ENCODE data around the gene RSPH9. TPM values are rescaled to one million over a fixed set of nuclear protein-coding genes. Genes with fewer than 3 reads are reported as not detected.

Gene RSPH9
- total RNA-seq, 2 donors from 2014 or later = not detected

DNA sequence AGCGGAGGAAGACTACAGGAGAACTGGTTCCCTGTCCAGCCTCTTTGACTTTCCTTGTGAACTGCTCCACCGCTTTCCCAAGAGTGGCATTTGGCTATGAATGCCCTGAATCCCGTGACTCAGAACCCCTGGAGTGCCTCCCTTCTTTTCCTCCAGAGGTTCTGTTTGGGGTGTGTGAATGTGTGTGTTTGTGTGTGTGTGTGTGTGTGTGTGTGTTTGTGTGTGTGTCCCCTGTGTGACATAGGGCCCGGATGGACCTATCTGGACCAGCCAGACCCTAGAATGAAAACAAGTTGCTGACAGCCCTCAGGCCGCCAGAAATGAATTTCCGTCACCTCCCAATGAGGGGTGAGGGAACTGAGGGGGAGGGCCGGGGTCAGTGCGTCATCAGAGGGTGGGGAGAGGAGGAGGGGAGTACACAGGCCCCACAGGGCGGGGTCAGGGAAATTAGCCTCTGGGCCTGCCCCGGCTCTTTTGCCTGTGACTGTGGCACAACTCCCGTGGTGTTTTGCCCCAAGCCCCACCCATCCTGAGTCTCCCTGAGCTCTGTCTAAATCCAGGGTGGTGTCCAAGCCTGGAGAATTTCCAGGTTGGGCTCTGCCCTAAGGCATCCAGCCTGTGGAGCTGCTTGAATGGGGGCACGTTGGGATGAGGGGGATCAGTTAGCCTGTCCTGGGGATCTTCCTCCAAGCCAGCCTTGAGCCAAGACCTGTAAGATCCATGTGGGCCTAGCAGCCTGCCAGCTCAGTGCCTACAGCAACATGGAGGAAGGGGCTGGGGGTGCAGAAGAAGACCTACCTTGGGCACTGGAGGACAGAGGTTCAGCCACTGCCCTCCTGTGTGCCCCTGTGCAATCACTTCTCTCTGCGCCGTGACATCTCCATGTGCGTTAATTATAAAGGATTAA is 58.0 kb downstream of the RSPH9 start:
- intact Hi-C loops (cut with DNase I) = no loop called here

DNA sequence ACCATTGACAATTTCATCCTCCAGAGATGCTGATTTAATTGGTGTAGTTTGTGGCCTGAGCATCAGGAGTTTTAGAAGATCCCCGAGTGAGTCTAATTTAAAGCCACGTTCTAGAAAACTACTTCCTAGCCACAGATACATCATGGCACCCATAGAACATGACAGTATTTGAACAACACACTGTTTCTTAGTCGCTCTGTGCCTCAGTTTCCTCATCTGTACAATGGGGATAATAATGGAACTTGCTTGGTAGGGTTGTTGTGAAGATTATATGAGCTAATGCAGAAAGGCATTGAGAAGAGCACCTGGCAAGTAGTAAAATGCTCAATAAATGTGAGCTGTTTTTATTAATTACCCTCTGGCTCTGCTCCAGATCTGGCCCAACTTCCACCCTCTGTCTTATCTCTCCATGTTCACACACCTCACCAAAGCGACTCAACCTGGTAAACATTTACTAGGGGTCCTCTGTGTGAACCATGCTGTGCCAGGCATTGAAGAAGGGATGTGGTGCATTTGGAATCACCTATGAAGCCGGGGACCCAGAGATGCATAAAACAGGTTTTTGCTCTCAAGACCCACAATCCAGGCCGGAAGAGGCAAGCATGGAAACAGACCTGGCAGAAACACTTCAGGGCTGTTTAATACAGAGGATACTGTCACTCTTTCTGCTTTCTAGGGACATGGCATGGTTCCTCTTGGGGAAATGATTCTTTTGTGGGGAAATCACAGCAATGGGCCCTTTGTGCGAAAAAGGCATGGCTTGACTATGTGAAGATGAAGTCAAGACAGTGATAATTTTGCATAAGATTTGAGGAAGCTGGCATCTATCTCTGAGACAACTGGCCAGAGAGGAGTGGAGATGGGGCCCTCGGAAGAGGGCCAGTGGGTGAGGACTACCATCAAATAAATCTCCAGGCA is 58.9 kb downstream of the RSPH9 start:
- intact Hi-C loops (cut with DNase I) = no loop called here
- no peaks in the 10 kb centered on the region for H3K36me3 ChIP-seq
- no peaks in the 10 kb centered on the region for H3K9me3 ChIP-seq
- no peak for DNase-seq
- peaks cover 16% of the 10 kb centered on the region for H3K4me1 ChIP-seq
- no peaks in the 10 kb centered on the region for H3K27me3 ChIP-seq
- peak overlapping the region; percentile 75 for H3K27ac ChIP-seq
- no peak for TF ChIP-seq CTCF (IDR thresholded peaks at IDR 0.05)
- no peak overlapping the region for H3K9ac ChIP-seq (ENCODE audit: low read depth in 2 of 2, low read length in 2 of 2)
- H3K4me3 ChIP-seq = no peak overlapping the region

More for the DNA sequence above, 58.0 kb downstream of the RSPH9 start:
- H3K9me3 ChIP-seq = no peaks in the 10 kb centered on the region
- peak; percentile 94 for DNase-seq
- H3K36me3 ChIP-seq = no peaks in the 10 kb centered on the region
- peaks cover 16% of the 10 kb centered on the region for H3K4me1 ChIP-seq
- H3K9ac ChIP-seq (ENCODE audit: low read depth in 2 of 2, low read length in 2 of 2) = peak overlapping the region; percentile 30 to 71
- no peaks in the 10 kb centered on the region for H3K27me3 ChIP-seq
- H3K4me3 ChIP-seq = no peak overlapping the region
- no peak for TF ChIP-seq CTCF (IDR thresholded peaks at IDR 0.05)
- H3K27ac ChIP-seq = peak overlapping the region; percentile 75

- peak overlapping the region in 1 of 2 donors; percentile 0 for H3K9ac ChIP-seq (ENCODE audit: low read depth in 2 of 2, low read length in 2 of 2)
- H3K36me3 ChIP-seq = no peaks in the 10 kb centered on the region
- DNase-seq = no peak
- intact Hi-C loops (cut with DNase I) = no loop called here
- TF ChIP-seq CTCF (IDR thresholded peaks at IDR 0.05) = no peak
- H3K4me1 ChIP-seq = peaks cover 7% of the 10 kb centered on the region
- H3K27ac ChIP-seq = peak overlapping the region; percentile 35
- no peak overlapping the region for H3K4me3 ChIP-seq
- no peaks in the 10 kb centered on the region for H3K27me3 ChIP-seq
- H3K9me3 ChIP-seq = no peaks in the 10 kb centered on the region
These were observed 61.2 kb downstream of the RSPH9 start for GRCh38 chr6:43705996-43706395.

- intact Hi-C loops (cut with DNase I) = no loop called here
- Histone ChIP-seq H3K9ac (ENCODE audit: low read depth in 2 of 2, low read length in 2 of 2) (peak overlapping the region in 1 of 2 donors; percentile 0), H3K4me1 (peaks cover 7% of the 10 kb centered on the region), H3K9me3 (no peaks in the 10 kb centered on the region), H3K36me3 (no peaks in the 10 kb centered on the region), H3K27ac (no peak overlapping the region), H3K27me3 (no peaks in the 10 kb centered on the region), H3K4me3 (no peak overlapping the region)
- DNase-seq = no peak
- TF ChIP-seq CTCF (IDR thresholded peaks at IDR 0.05) = no peak
These were observed 62.0 kb downstream of the RSPH9 start for GRCh38 chr6:43706788-43707187.

GRCh38 chr6:43707269-43707668 is 62.4 kb downstream of the RSPH9 start:
- Histone ChIP-seq H3K9me3 (no peaks in the 10 kb centered on the region), H3K4me1 (peaks cover 7% of the 10 kb centered on the region), H3K36me3 (no peaks in the 10 kb centered on the region), H3K9ac (ENCODE audit: low read depth in 2 of 2, low read length in 2 of 2) (no peak overlapping the region), H3K4me3 (no peak overlapping the region), H3K27ac (no peak overlapping the region), H3K27me3 (no peaks in the 10 kb centered on the region)
- intact Hi-C loops (cut with DNase I) = no loop called here
- no peak for TF ChIP-seq CTCF (IDR thresholded peaks at IDR 0.05)
- no peak for DNase-seq
